Activated CD8-positive, alpha-beta memory T cell treated with anti-CD3 and anti-CD28 coated beads for 1 hour (primary cell): Measurements from ENCODE around the gene WDR48.

Source experiments
- DNase-seq, 2 donors: peaks; one replicate each; pipeline ENCODE4 v3.0.0-alpha.2; 2020; ENCODE audit warnings: low read depth in 1 of 2; ENCODE audit errors: extremely low read depth in 1 of 2

WDR48 gene

DNA sequence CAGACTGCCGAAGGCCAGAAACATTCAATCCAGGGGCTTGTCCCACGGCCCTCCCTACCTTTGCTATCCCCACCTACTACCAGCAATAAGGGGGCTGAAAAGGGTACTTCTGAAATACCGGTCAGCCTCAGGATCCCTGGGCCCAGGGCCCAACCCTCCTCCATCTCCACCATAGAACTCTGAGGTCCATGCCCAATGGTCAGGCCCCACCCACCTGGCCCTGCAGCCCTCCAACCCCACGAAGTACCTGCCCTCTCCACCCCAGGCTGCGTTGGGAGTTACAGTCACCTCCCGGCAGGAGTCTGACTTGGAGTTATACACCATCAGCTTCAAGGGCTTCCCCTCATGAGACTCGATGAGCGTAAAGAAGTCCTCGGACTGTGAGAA lies 48.7 kb downstream of the WDR48 start:
- no peak for DNase-seq

DNA sequence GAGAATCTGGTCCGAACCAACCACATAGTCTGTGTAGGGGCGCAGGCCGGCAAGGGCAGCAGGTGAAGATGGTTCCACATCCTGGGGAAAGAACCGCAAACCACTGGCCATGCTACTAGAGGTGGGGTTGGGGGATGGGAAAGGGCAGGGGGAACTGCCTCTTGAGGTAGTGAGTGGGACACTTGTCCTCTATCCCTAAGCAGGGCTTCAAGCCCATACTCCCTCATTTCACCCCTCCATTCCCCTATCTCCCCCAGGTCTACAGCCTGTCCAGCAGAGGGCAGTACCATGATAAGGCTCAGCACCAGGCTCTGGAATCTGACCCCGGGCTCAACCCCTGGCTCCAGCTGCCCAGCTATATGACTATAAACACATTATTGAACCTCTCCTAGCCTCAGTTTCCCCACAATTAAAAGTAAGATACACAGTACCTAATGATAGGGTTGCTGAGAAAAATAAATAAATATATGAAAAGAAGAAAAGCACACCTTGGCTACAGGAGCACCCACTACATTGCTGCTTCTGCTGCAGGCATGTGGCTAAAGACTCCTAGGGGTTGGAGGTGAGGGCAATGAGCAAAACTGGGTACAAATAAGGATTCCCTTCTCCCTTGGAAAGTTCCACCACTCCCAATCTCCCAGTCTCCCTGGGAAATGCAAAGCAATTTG lies 49.3 kb downstream of the WDR48 start:
- DNase-seq, result peak; percentile 19

DNA sequence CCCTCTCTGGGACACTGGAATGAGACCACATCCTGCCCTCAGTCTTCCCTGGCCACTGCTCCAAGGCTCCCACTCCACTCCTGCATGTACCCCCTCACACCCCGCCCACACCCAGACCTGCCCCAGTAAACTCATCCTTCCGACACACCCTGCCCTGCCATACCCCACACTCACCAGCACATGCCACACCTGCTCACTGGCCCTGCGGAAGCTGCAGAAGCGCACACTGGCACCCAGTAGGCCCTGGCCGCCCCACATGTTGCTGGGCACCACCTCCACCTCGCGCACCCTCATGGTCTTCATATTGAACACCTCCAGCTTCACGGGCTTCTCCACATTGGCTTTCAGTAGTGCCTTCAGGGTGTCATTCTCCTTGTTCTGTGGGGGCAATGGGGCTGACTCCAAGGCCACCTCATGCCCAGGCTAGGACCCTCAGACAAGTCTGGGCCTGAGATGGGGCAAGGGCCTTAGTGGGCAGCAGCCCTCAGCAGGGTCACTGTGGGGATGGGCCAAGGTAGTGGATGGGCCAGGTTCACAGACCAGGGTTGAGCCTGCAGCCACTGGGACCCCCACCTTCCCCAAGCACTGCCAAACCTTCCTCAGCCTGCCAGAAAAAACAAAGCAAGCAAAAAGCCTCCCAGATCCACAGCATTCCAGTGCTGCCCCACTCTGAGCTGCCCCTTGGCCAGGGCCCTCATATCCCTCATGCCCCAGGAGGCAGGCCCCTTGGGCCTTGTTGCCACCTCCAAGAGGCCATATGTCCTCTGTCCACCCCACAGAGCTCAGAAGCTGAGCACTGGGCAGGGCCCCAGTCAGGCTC lies 50.9 kb downstream of the WDR48 start:
- DNase-seq, result no peak

DNA sequence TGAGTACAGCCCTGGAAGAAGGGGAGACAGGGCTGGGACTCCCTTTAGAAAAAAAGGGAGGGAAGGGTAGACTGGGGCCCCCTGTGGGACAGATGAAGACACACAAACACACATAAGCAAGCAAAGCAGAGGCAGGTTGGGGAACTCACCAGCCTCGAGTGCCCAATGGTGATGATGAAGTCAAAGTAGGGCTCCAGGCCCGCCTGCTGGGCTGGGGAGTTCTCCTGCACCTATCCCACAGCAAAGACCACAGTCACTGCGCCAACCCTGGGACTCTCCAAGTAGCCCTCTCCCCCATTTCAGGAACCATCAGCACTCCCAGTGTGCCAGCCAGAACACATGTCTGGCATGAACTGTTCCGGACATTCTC lies 51.5 kb downstream of the WDR48 start:
- DNase-seq, result no peak

DNA sequence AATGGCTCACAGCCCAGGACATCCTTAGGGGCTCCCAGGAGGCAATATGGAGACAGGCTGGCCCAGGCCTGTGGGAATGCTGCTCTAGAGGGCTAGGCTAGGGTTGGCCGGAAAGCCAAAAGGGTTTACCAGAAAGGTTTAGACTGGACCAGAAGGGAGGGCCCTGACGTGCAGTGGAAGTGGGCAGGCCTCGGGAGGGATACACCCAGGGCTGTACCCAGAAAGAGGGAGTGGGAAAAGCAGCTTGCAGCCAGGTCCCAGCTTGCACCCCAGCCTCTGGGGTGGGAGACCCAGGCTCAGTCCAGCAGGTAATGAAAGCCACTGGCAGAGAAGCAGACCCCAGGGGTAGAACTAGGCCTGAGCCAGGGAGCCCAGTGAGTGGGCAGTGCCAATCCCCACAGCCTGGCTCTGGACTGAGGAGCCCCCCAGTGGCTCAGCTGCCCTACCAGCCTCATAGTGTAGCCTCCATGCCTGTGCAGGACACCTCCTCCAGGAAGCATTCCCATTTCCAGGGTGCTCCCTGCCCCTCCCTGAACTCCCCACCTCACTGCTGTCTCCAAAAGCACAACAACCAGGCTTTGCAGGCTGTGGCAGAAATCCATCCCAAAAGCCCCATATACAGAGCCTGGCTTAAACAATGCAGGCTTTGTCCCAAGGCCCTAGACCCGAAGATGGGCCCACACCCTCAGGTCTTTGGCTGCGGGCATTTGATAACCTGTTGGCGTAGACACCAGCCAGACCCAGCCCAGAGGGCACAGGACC lies 52.2 kb downstream of the WDR48 start:
- DNase-seq, result no peak

DNA sequence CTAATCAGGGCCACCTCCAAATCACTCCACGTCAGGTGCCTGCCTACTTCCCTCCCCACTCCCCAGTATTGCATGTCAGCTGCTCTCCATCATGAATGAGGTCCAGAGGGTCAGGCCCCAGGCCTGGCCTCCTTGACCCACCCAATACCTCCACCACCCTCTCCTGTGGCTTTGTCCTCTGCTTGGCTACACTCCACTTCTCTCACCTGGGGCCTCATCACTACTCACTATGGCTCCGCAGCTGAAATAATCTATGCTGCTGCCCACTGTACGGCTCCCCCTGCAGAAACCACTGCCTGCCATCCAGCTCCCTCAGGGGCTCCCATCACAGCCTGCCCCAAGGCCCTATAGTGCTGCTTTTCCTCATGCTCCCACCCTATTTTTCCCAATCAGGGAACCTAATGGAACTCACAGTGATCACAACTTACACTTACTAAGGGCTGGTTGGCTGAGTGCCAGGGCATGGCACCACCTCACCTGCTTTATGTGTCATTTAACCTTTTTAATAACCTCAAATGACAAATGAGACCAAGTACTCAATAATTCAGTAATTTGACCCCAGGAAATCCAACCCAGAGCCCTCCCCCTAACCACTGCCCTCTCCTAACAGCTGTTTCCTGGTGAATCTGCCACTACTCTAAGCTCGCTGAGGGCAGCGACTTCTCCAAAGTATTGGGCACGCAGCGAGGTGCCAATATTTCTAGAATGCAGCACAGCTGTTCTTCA lies 53.3 kb downstream of the WDR48 start:
- DNase-seq, result no peak

DNA sequence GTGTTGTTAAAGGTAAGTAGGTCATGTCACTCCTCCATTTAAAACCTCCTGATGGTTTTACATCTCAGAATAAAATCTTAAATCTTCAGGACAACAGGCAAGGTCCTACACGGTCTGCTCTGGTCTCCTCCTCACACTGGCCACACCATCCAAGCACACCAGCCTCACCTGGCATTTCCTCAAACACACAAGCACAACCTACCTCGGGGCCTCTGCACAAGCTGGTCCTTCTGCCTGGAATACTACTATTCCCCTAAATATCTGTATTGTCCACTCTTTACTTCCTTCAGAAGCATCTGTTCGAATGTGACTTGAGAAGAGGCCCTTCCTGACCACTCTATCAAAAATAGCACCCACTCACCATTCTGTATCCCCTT lies 53.9 kb downstream of the WDR48 start:
- no peak for DNase-seq

DNA sequence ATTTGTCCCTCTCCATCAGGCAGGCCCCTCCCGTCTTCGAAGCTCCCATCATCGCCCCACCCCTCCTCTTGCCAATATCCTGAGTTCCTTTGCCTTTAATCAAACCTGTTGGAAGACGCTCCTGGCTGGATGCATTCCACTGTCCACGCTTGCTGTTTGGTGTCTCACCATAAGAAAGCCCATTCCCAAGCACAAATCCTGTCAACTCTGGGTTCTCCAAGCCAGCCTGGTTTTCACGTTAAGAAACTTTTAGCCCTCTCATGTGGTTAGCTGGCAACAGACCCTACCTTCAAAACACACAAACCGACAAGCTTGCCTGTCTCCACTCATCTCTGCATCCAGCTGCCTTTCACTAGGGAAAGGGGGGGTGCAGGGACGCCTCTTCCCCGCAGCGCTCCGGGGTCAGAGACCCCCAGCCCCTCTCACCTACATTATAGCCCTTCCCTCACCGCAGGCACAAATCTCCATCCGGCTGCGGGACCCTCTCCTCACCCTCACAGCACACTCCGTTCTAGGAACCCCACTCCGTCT lies 54.5 kb downstream of the WDR48 start:
- no peak for DNase-seq

DNA sequence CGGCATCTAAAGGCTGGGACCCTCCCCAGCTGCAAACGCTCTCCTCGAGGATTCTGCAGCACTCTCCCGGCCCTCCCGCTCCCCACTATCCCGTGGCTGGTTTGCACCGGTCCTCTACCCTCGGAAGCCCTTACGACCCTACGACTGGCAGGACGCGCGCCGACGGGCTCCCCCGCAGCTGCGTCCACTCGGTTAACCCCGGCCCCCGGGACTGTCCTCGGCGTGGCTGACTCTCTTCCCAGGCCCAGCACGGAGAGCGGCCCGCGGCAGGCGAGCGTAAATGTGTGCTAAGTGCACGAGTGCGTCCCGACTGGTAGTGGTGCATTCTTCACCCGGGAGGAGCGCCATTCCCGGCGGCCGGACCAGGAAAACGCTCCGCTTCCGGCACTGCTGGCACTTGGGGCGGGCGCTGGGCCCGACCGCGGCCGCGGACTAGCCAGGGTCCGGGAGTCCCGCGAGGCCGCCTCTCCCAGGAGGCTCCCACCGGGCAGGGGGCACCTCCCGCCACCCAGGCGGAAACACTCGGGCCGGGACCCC lies 55.1 kb downstream of the WDR48 start:
- DNase-seq, result no peak

DNA sequence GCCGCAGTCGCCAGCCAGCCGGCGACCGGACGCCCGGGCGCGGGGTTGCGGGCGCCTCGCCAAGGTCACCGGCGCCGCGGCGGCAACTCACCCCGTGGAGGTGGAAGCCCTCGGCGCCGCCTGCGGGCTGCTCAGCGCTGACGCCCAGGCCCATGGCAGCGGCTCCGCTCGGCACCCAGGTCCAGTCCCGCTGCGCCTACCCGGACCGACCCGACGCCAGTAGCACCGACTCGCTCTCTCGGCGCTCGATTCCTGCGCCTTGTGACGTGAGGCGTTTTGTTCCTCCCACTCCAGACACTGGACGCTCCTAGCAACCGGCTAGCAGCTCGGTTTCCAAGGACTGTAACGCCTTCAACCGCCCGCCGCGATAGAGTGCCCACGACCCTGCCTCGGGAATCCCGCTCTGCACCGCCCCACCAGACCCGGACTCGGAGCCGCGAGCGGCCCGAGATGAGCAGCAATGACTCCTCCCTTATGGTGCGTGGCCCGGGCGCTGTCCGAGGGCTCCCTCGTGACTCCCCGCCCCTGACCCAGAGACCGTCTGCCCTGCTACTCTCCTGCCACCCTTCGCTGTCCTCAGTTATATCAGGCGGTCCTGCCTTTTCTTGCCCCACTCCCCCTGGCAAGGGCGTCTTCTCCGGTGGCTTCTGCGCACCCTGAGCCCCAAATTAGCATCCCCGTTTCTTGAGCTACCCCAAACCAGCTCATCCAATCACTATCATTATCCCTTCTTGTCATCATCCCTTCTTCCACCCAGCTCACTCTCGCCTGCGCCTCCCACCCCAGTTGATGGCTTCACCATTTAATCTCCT lies 55.8 kb downstream of the WDR48 start, which contains the start of the genes GORASP1 and TTC21A:
Gene GORASP1 (minus strand): TSS at position 240 of the 812 bp plus-strand sequence. CDS start 86 bp downstream, at position 154.
Gene TTC21A (plus strand): TSS at position 293 of the 812 bp plus-strand sequence. CDS start 158 bp downstream, at position 451.
- peak; percentile 35 to 36 for DNase-seq

DNA sequence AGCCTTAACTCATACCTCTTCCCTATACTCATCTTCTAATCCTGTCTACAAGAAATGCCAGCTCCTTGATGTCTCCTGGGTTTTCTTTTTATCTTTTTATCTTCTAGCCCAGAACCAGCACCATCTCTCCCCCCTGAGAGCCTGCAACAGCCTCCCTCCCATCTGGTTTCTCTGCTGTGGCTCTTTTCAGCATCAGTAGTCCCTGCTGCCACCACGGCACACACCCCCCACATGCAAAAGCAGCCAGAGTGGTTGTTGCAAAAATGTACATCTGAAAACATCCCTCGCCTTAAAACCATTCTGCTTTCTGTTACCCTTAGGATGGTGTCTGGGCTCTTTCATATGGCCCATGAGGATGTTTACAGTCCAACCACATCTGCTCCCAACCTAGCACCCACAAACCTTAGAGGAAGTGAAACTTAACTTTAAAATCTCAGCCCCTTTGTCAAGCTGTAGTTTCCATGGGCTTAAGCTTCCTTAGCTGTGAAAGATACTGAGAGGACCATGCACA lies 56.4 kb downstream of the WDR48 start:
- no peak for DNase-seq

DNA sequence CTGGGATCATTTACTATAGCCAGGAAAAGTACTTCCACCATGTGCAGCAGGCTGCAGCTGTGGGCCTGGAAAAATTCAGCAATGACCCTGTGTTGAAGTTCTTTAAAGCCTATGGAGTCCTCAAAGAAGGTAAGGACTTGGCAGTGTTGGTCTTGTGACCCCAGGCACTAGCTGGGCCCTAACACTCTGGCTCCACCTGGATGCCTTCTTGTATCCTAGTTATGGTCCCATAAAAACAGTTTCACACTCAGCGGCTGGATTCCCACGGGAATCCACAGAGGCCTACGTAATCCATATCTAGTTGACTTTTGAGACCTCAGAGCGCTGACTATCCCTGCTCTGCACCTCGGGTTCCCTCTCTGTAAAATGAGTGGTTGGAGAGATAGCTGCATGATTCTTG lies 57.3 kb downstream of the WDR48 start:
- no peak for DNase-seq

DNA sequence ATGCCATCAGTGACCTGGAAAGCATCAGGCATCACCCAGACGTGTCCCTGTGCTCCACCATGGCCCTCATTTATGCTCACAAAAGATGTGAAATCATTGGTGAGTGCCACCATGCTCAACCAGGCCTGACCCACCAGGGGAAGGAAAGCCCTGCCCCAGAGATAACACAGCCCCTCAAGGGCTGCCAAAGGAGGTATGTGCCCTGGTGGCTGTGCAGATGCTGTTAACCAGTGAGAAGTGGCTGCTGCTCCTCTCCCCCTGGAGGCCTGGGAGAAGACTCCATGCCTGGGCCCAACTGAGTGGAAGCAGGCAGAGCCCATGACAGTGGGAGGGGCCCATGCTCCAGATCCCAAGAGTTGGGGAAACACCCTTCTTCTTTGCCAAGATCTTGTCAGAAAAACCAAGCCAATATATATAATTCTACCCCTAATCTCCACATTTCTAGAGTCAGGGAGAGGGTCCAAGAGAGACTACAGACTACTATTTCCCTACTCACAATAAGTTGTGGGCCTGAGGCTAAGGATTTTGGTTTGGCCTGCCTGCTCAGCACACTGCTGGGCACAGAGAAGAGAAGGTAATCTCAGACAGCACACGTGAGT lies 58.3 kb downstream of the WDR48 start:
- DNase-seq, result no peak

DNA sequence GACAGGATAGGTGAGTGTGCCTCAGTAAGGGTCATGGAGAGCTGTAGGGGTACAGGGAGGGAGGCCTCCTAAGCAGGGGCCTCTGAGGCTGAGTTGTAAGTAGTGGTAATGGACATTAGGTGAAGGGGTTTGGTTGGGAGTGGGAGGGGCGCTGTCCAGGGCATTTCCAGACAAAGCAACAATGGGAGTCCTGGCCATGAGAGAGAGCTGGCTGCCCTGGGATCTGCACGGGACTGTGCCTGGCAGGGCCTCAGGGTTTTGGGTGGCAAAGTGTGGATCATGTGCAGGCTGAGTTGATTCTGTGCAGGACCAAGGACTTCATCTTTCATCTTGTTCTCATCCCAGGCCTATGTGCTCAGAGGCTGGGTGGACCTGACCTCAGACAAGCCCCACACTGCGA lies 60.3 kb downstream of the WDR48 start:
- DNase-seq, result no peak

DNA sequence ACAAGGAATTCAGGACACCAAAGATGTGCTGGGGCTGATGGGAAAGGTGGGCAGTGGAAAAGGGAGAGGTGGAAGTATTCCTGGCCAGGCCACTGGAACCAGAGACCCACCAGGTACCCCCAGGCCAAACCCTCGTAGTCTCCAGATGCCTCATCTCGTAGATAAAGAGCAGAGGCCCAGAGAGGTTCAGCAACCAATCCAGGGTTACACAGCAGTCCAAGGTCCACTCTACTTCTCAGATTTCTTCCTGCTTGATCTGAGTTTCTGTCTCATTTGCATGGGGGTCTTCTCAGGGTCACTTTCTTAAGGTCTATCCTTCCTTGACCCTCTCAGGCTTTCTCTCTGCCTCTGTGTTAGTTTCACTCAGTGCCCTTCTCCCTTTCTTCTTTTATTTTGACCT lies 60.7 kb downstream of the WDR48 start:
- no peak for DNase-seq

DNA sequence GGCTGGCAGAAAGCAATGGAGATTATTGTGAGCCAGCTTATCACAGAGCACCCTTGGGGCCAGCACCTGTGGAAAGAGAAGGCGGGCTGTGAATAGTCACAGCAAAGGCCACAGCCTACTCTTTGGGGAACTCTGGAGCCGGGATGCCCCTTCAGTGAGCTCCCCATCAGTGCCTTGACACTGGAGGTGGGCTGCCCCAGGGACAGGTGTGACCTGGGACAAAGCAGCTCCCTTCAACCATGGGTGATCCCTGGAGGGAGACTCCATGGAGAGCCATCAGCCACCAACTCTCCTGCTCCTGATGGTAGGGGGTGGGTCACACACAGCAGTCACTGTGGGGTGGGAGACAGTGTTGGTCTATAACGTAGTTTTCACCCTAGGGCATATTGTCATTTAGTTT lies 61.5 kb downstream of the WDR48 start:
- DNase-seq, result no peak

DNA sequence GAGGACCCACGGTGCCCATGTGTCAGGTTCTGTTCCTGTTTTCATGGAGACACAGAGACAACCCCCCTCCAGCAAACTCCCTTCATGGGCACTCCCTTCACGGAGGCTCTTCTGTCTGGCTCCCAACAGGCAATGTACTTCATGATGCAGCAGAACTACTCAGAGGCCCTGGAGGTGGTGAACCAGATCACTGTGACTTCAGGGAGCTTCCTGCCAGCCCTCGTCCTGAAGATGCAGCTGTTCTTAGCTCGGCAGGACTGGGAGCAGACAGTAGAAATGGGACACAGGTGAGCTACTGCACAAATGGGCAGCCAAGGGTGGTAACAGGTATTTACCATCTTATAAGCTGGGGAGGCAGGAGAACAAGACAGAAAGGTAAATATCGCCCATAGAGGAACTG lies 62.6 kb downstream of the WDR48 start:
- DNase-seq, result no peak

DNA sequence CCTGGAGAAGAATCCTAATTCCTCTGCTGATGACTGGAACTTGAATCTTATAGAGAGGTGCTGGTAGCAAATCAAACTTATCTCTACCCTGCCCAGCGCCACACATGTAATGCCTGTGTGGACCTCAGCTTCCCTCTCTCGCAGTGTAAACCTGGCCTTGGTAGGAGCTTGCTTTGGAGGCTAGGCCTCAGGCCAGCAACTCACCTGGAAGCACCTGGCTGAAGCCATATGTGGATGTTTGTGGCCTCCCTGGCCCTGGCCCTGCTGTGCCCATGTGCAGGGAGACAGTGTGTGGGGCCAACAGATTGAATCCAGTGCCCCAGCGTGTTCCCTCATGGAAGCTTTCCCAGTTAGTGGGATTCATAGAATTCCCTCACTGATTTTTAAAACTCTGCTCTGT lies 64.1 kb downstream of the WDR48 start:
- no peak for DNase-seq

DNA sequence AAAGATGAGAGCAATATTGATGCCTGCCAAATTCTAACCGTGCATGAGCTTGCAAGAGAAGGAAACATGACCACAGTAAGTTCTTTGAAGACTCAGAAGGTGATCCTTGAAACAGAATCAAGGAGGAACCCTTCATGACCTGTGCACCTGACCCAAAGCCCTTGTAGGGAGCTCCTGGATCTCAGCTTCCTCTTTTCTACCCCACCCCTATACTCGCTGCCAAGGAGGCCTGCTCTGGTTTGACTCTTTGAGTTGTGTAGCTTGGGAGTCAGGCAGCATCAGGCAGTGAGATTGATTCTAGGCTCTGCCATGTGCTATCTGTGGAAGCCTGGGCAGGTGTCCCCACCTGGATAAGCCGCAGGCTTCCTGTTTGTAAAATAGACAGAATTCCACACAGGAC lies 66.3 kb downstream of the WDR48 start:
- DNase-seq, result no peak
